PC-9 (cell line): ENCODE data around the gene RUFY4. TPM values are rescaled to one million over a fixed set of nuclear protein-coding genes. Genes with fewer than 3 reads are reported as not detected.

ENCODE experiments used
- BruUV-seq: library from RNA; stranded (reverse); fragments of 400-500 nt; replicated peaks from 2 replicates; lab custom pipeline; 2021; lab: Mats Ljungman, UMichigan
- CTCF ChIA-PET: fragments of 300-600 bp; sonication (Branson Sonifier 250); formaldehyde crosslinking; loops from one replicate; lab custom pipeline; 2022; ENCODE audit warnings: antibody characterized with exemption; lab: Charles Lee
- POLR2A ChIA-PET: fragments of 300-600 bp; sonication (Branson Sonifier 250); formaldehyde crosslinking; loops from one replicate; lab custom pipeline; 2022; ENCODE audit warnings: antibody characterized with exemption; ENCODE audit not compliant: unreplicated experiment; lab: Charles Lee
- DNase-seq, 2 experiments: peaks; one replicate each; pipeline versions ENCODE4 v3.0.0 to v3.0.0-alpha.2; 2015 to 2022; ENCODE audit warnings: mixed read lengths in 1 of 2
- H2AFZ ChIP-seq: fragments of 200-600 bp; sonication (generic); 2 replicates; pipeline ENCODE4 v1.8.1; 2017; ENCODE audit warnings: antibody characterized with exemption
- H3F3A ChIP-seq: fragments of 200-600 bp; sonication (generic); 2 replicates; pipeline ENCODE4 v1.8.1; 2017; ENCODE audit warnings: antibody characterized with exemption, mild to moderate bottlenecking, low read depth; ENCODE audit not compliant: insufficient read depth
- H3K27ac ChIP-seq: fragments of 200-600 bp; sonication (generic); 2 replicates; pipeline ENCODE4 v1.6.1; 2016; ENCODE audit warnings: mixed run types
- H3K27me3 ChIP-seq: fragments of 200-600 bp; sonication (generic); 2 replicates; pipeline ENCODE4 v1.6.1; 2016; ENCODE audit warnings: low read depth, mixed run types; ENCODE audit not compliant: insufficient read depth
- H3K36me3 ChIP-seq: fragments of 200-600 bp; sonication (generic); 2 replicates; pipeline ENCODE4 v1.6.1; 2016; ENCODE audit warnings: low read depth, mixed run types
- H3K4me1 ChIP-seq: fragments of 200-600 bp; sonication (generic); replicated peaks from 2 replicates; pipeline ENCODE4 v1.6.1; 2016; ENCODE audit warnings: mixed run types; ENCODE audit not compliant: insufficient read depth
- H3K4me2 ChIP-seq: fragments of 200-600 bp; sonication (generic); 2 replicates; pipeline ENCODE4 v1.6.1; 2017; ENCODE audit warnings: mixed run types
- H3K4me3 ChIP-seq: fragments of 200-600 bp; sonication (generic); 2 replicates; pipeline ENCODE4 v1.6.1; 2016; ENCODE audit warnings: mixed run types
- H3K79me2 ChIP-seq: fragments of 200-600 bp; sonication (generic); 2 replicates; pipeline ENCODE4 v1.6.1; 2017; ENCODE audit warnings: low read depth, mixed run types
- H3K9me2 ChIP-seq: fragments of 200-600 bp; sonication (generic); 2 replicates; pipeline ENCODE4 v1.8.1; 2017; ENCODE audit warnings: mild to moderate bottlenecking; ENCODE audit not compliant: insufficient read depth
- H3K9me3 ChIP-seq: fragments of 200-600 bp; sonication (generic); 2 replicates; pipeline ENCODE4 v1.8.1; 2016; ENCODE audit warnings: low read depth; ENCODE audit not compliant: insufficient read depth
- H4K20me1 ChIP-seq: fragments of 200-600 bp; sonication (generic); 2 replicates; pipeline ENCODE4 v1.8.1; 2017; ENCODE audit not compliant: insufficient read depth
- CTCF ChIP-seq: fragments of 200-600 bp; sonication (generic); conservative IDR thresholded peaks from 2 replicates; pipeline ENCODE4 v1.6.1; 2017; ENCODE audit warnings: mixed run types, antibody characterized with exemption, mild to moderate bottlenecking, moderate library complexity
- EZH2 ChIP-seq: fragments of 200-600 bp; sonication (generic); IDR thresholded peaks from 2 replicates; pipeline ENCODE4 v1.8.0; 2017; ENCODE audit warnings: antibody characterized with exemption, low read depth
- intact Hi-C: fragments of 100-400 bp; cut with micrococcal nuclease; formaldehyde crosslinking; loops from one replicate; pipeline ENCODE4 v1.10.0; 2022; ENCODE audit not compliant: unreplicated experiment
- total RNA-seq: library from RNA; stranded (reverse); gene quantifications from 2 replicates; pipeline ENCODE4 v1.2.3, GENCODE V29; 2021

RUFY4 gene
- total RNA-seq, 1 experiment from 2014 or later: not detected

GRCh38 chr2:218036371-218036770 is 32.7 kb upstream of the RUFY4 start:
- H3K36me3 ChIP-seq: no peaks in the 10 kb centered on the region
- no peaks in the 10 kb centered on the region for H3F3A ChIP-seq
- H3K27ac ChIP-seq: no peak overlapping the region
- no peak overlapping the region for H2AFZ ChIP-seq
- TF ChIP-seq CTCF (no peak), EZH2 (no peak)
- H4K20me1 ChIP-seq: no peaks in the 10 kb centered on the region
- H3K4me3 ChIP-seq: no peak overlapping the region
- BruUV-seq: no TSS peak
- no peaks in the 10 kb centered on the region for H3K9me3 ChIP-seq
- no peak overlapping the region for H3K4me2 ChIP-seq
- intact Hi-C loops: loop anchor here (5.0 kb wide), 1 partner anchor 149 kb away; no protein-coding TSS in a partner anchor
- peaks cover 37% of the 10 kb centered on the region for H3K27me3 ChIP-seq
- DNase-seq: no peak
- ChIA-PET CTCF (no interaction called here), POLR2A (no interaction called here)
- no peaks in the 10 kb centered on the region for H3K79me2 ChIP-seq
- H3K4me1 ChIP-seq: no peaks in the 10 kb centered on the region
- H3K9me2 ChIP-seq: no peaks in the 10 kb centered on the region

GRCh38 chr2:218039171-218039570 is 29.9 kb upstream of the RUFY4 start:
- Histone ChIP-seq H4K20me1 (no peaks in the 10 kb centered on the region), H3K4me1 (no peaks in the 10 kb centered on the region), H3K36me3 (no peaks in the 10 kb centered on the region), H3K79me2 (no peaks in the 10 kb centered on the region), H3K9me3 (no peaks in the 10 kb centered on the region), H3K27me3 (peaks cover 49% of the 10 kb centered on the region), H2AFZ (no peak overlapping the region), H3K4me3 (no peak overlapping the region), H3K9me2 (no peaks in the 10 kb centered on the region), H3F3A (no peaks in the 10 kb centered on the region), H3K27ac (no peak overlapping the region), H3K4me2 (no peak overlapping the region)
- BruUV-seq: no TSS peak
- intact Hi-C loops: loop anchor here (5.0 kb wide), 1 partner anchor 152 kb away; no protein-coding TSS in a partner anchor
- TF ChIP-seq CTCF: no peak
- TF ChIP-seq EZH2: no peak
- CTCF ChIA-PET: no interaction called here
- POLR2A ChIA-PET: no interaction called here
- peak; percentile 30 to 58 for DNase-seq

- TF ChIP-seq CTCF (no peak), EZH2 (no peak)
- CTCF ChIA-PET: no interaction called here
- no peak for DNase-seq
- POLR2A ChIA-PET: no interaction called here
- no TSS peak for BruUV-seq
- Histone ChIP-seq H3K4me2 (no peak overlapping the region), H3K9me3 (no peaks in the 10 kb centered on the region), H4K20me1 (no peaks in the 10 kb centered on the region), H3K27me3 (peaks cover 49% of the 10 kb centered on the region), H3F3A (no peaks in the 10 kb centered on the region), H3K36me3 (no peaks in the 10 kb centered on the region), H3K79me2 (no peaks in the 10 kb centered on the region), H3K27ac (no peak overlapping the region), H3K9me2 (no peaks in the 10 kb centered on the region), H3K4me1 (no peaks in the 10 kb centered on the region), H3K4me3 (no peak overlapping the region), H2AFZ (no peak overlapping the region)
- intact Hi-C loops: no loop called here
Observed at GRCh38 chr2:218040883-218041282, 28.2 kb upstream of the RUFY4 start.
